Keratinocyte (primary cell): Measurements from ENCODE around the gene MAGI1. TPM values are rescaled to one million over a fixed set of nuclear protein-coding genes. Genes with fewer than 3 reads are reported as not detected.

ENCODE experiments used
- DNase-seq: peaks from one replicate; pipeline ENCODE4 v3.0.0-alpha.2; 2011; ENCODE audit warnings: low read depth, missing footprints, low spot score
- FAIRE-seq: peaks from 2 replicates; lab custom pipeline; 2011; peaks lifted over from hg19 to GRCh38; lab: Jason Lieb, UNC
- H2AFZ ChIP-seq: 2 replicates; pipeline ENCODE4 v1.6.0; 2012; ENCODE audit warnings: low read length, control low read depth, inconsistent platforms; ENCODE audit not compliant: control insufficient read depth
- H3K27ac ChIP-seq: 2 replicates; pipeline ENCODE4 v1.5.1; 2011; ENCODE audit warnings: low read length; ENCODE audit not compliant: control insufficient read depth, insufficient read depth
- H3K27me3 ChIP-seq: 3 replicates; pipeline ENCODE4 v1.6.0; 2011; ENCODE audit warnings: low read length; ENCODE audit not compliant: control insufficient read depth, insufficient read depth; ENCODE audit errors: extremely low read depth
- H3K36me3 ChIP-seq, 2 experiments: 2 replicates in 1 of 2; 3 replicates in 1 of 2; pipeline ENCODE4 v1.5.1; 2011; ENCODE audit warnings: low read length in 2 of 2, mild to moderate bottlenecking in 1 of 2; ENCODE audit not compliant: control insufficient read depth in 2 of 2, insufficient read depth in 2 of 2; ENCODE audit errors: extremely low read depth in 1 of 2
- H3K4me1 ChIP-seq: 3 replicates; pipeline ENCODE4 v1.5.1; 2011; ENCODE audit warnings: low read length; ENCODE audit not compliant: control insufficient read depth, insufficient read depth; ENCODE audit errors: extremely low read depth
- H3K4me2 ChIP-seq: 3 replicates; pipeline ENCODE4 v1.6.0; 2011; ENCODE audit warnings: low read depth, low read length; ENCODE audit not compliant: control insufficient read depth, insufficient read depth; ENCODE audit errors: extremely low read depth
- H3K4me3 ChIP-seq, 3 experiments: fragments of 200-600 bp in 1 of 3; sonication (generic) in 1 of 3; 2 replicates in 2 of 3; 3 replicates in 1 of 3; pipeline ENCODE4 v1.5.1; 2011 to 2016; ENCODE audit warnings: low read length in 3 of 3, mild to moderate bottlenecking in 3 of 3, control low read depth in 2 of 3, inconsistent platforms in 1 of 3, low read depth in 1 of 3, mixed read lengths in 1 of 3, mixed run types in 1 of 3, moderate library complexity in 1 of 3; ENCODE audit not compliant: control insufficient read depth in 2 of 3, insufficient read depth in 2 of 3; ENCODE audit errors: extremely low read depth in 1 of 3
- H3K79me2 ChIP-seq: 2 replicates; pipeline ENCODE4 v1.6.0; 2012; ENCODE audit warnings: low read length; ENCODE audit not compliant: control insufficient read depth, insufficient read depth
- H3K9ac ChIP-seq: 3 replicates; pipeline ENCODE4 v1.6.0; 2011; ENCODE audit warnings: low read length; ENCODE audit not compliant: control insufficient read depth, insufficient read depth; ENCODE audit errors: extremely low read depth
- H3K9me1 ChIP-seq: 3 replicates; pipeline ENCODE4 v1.6.0; 2011; ENCODE audit warnings: low read length; ENCODE audit not compliant: control insufficient read depth, insufficient read depth; ENCODE audit errors: extremely low read depth
- H3K9me3 ChIP-seq: 2 replicates; pipeline ENCODE4 v1.5.1; 2012; ENCODE audit warnings: low read depth, low read length; ENCODE audit not compliant: control insufficient read depth
- H4K20me1 ChIP-seq: 3 replicates; pipeline ENCODE4 v1.6.0; 2011; ENCODE audit warnings: low read length; ENCODE audit not compliant: control insufficient read depth, insufficient read depth; ENCODE audit errors: extremely low read depth
- CTCF ChIP-seq, 3 experiments: IDR thresholded peaks in 1 of 3; conservative IDR thresholded peaks in 1 of 3; optimal IDR thresholded peaks in 1 of 3; 2 replicates in 2 of 3; 3 replicates in 1 of 3; pipeline versions ENCODE3 to v1.5.1; 2011; ENCODE audit warnings: low read length in 3 of 3, mild to moderate bottlenecking in 3 of 3, moderate library complexity in 2 of 3, control low read depth in 1 of 3, inconsistent platforms in 1 of 3; ENCODE audit not compliant: insufficient read depth in 2 of 3; ENCODE audit errors: extremely low read depth in 1 of 3
- EZH2 ChIP-seq: IDR thresholded peaks from one replicate; pipeline ENCODE4 v1.6.1; 2012; ENCODE audit warnings: inconsistent platforms, mild to moderate bottlenecking, low read length, moderate library complexity
- dilution Hi-C: fragments of 300-500 bp; cut with MboI; formaldehyde crosslinking; loops from one replicate; pipeline ENCODE4 v1.7.0; 2020; ENCODE audit warnings: low sequenced_read_pairs; ENCODE audit not compliant: extremely low pct_ligation_motif_present
- polyA plus RNA-seq, 5 experiments: library from polyadenylated mRNA; depleted of rRNA in 3 of 5; stranded (reverse) in 3 of 5; stranded (forward) in 1 of 5; unstranded in 1 of 5; fragments of >200 nt; gene quantifications; 1 replicate in 1 of 5; 2 replicates in 3 of 5; 3 replicates in 1 of 5; pipeline versions ENCODE4 v1.2.1 to v1.2.3, GENCODE V29; 2011 to 2012; ENCODE audit warnings: missing spikeins in 2 of 5, low read depth in 1 of 5, low replicate concordance in 1 of 5

MAGI1 gene
- polyA plus RNA-seq, 1 donor (not counting 4 experiments of a cell fraction or from before 2014, with no cell fraction given): 10.9 TPM

- Histone ChIP-seq H3K4me2 (peak overlapping the region; percentile 44), H3K79me2 (peaks cover 9% of the 10 kb centered on the region), H3K9ac (no peak overlapping the region), H4K20me1 (no peaks in the 10 kb centered on the region), H3K27ac (no peak overlapping the region), H3K9me3 (no peaks in the 10 kb centered on the region), H3K36me3 (no peaks in the 10 kb centered on the region), H2AFZ (no peak overlapping the region), H3K4me3 (no peak overlapping the region), H3K9me1 (no peaks in the 10 kb centered on the region), H3K27me3 (no peaks in the 10 kb centered on the region), H3K4me1 (peaks cover 10% of the 10 kb centered on the region)
- TF ChIP-seq CTCF (optimal IDR thresholded peaks at IDR 0.05 in 1 of 3, IDR thresholded peaks at IDR 0.05 in 1 of 3, conservative IDR thresholded peaks at IDR 0.05 in 1 of 3; ENCODE audit: extremely low read depth in 1 of 3, insufficient read depth in 2 of 3, low read length in 3 of 3) (no peak), EZH2 (no peak)
- no peak for DNase-seq
- FAIRE-seq: no peak
- dilution Hi-C loops: no loop called here
Measured at GRCh38 chr3:65884071-65884470, 154.6 kb downstream of the MAGI1 start.

- DNase-seq: no peak
- Histone ChIP-seq H3K4me3 (no peak overlapping the region), H3K4me1 (peaks cover 7% of the 10 kb centered on the region), H3K27ac (no peak overlapping the region), H3K4me2 (peak overlapping the region; percentile 44), H3K9me1 (no peaks in the 10 kb centered on the region), H3K36me3 (no peaks in the 10 kb centered on the region), H3K79me2 (peaks cover 9% of the 10 kb centered on the region), H3K27me3 (no peaks in the 10 kb centered on the region), H2AFZ (no peak overlapping the region), H3K9ac (no peak overlapping the region), H3K9me3 (no peaks in the 10 kb centered on the region), H4K20me1 (no peaks in the 10 kb centered on the region)
- dilution Hi-C loops: no loop called here
- no peak for TF ChIP-seq EZH2
- TF ChIP-seq CTCF (optimal IDR thresholded peaks at IDR 0.05 in 1 of 3, IDR thresholded peaks at IDR 0.05 in 1 of 3, conservative IDR thresholded peaks at IDR 0.05 in 1 of 3; ENCODE audit: extremely low read depth in 1 of 3, insufficient read depth in 2 of 3, low read length in 3 of 3): no peak
- FAIRE-seq: no peak
Measured at GRCh38 chr3:65883613-65884012, 155.1 kb downstream of the MAGI1 start.
